Endothelial cell of umbilical vein (primary cell): ENCODE results near the gene CLTCL1. TPM values are rescaled to one million over a fixed set of nuclear protein-coding genes. Genes with fewer than 3 reads are reported as not detected.

Experiments
- BruUV-seq: library from RNA; stranded (reverse); fragments of 400-500 nt; replicated peaks from 2 replicates; lab custom pipeline; 2021; lab: Mats Ljungman, UMichigan
- CTCF ChIA-PET: fragments of 300-600, 350-600 bp; sonication (Branson Sonifier 250); formaldehyde crosslinking; loops from one replicate; lab custom pipeline; 2021; ENCODE audit warnings: antibody characterized with exemption, inconsistent platforms; lab: Charles Lee
- POLR2A ChIA-PET: fragments of 300-600, 350-600 bp; sonication (Branson Sonifier 250); formaldehyde crosslinking; loops from one replicate; lab custom pipeline; 2021; ENCODE audit warnings: antibody characterized with exemption, inconsistent platforms; lab: Charles Lee
- DNase-seq: peaks from one replicate; pipeline ENCODE4 v3.0.0-alpha.2; 2011; ENCODE audit warnings: low read depth, low spot score
- FAIRE-seq: peaks from 2 replicates; lab custom pipeline; 2011; peaks lifted over from hg19 to GRCh38; lab: Jason Lieb, UNC
- H2AFZ ChIP-seq: 2 replicates; pipeline ENCODE4 v1.6.0; 2012; ENCODE audit warnings: low read depth, low read length, control low read depth, inconsistent platforms
- H3K27ac ChIP-seq: 2 replicates; pipeline ENCODE4 v1.5.1; 2011; ENCODE audit warnings: low read depth, mild to moderate bottlenecking, control low read depth, low read length, moderate library complexity; ENCODE audit not compliant: insufficient read depth
- H3K27me3 ChIP-seq, 2 experiments: 2 replicates each; pipeline versions ENCODE4 v1.6.0 to v1.6.1; 2011; ENCODE audit warnings: low read length in 2 of 2, mixed read lengths in 1 of 2; ENCODE audit not compliant: control insufficient read depth in 2 of 2, insufficient read depth in 2 of 2
- H3K36me3 ChIP-seq, 2 experiments: 2 replicates in 1 of 2; 3 replicates in 1 of 2; pipeline ENCODE4 v1.5.1; 2011; ENCODE audit warnings: low read length in 2 of 2, mild to moderate bottlenecking in 1 of 2, moderate library complexity in 1 of 2; ENCODE audit not compliant: control insufficient read depth in 2 of 2, insufficient read depth in 2 of 2; ENCODE audit errors: extremely low read depth in 1 of 2
- H3K4me1 ChIP-seq: 3 replicates; pipeline ENCODE4 v1.5.1; 2011; ENCODE audit warnings: mild to moderate bottlenecking, low read length; ENCODE audit not compliant: control insufficient read depth, insufficient read depth; ENCODE audit errors: extremely low read depth
- H3K4me2 ChIP-seq: 2 replicates; pipeline ENCODE4 v1.6.1; 2011; ENCODE audit warnings: low read length, control low read depth, mixed read lengths; ENCODE audit not compliant: insufficient read depth
- H3K4me3 ChIP-seq, 3 experiments: fragments of 200-600 bp in 1 of 3; sonication (generic), shearing (Covaris generic) in 1 of 3; replicated peaks in 1 of 3; 2 replicates each; pipeline ENCODE4 v1.5.1; 2011 to 2016; ENCODE audit warnings: control low read depth in 3 of 3, low read length in 3 of 3, mild to moderate bottlenecking in 2 of 3, inconsistent platforms in 1 of 3, low read depth in 1 of 3, moderate library complexity in 1 of 3; ENCODE audit not compliant: insufficient read depth in 1 of 3
- H3K79me2 ChIP-seq: 2 replicates; pipeline ENCODE4 v1.6.0; 2012; ENCODE audit warnings: low read length, inconsistent platforms; ENCODE audit not compliant: control insufficient read depth, insufficient read depth
- H3K9ac ChIP-seq: replicated peaks from 2 replicates; pipeline ENCODE3; 2011; ENCODE audit warnings: low read length, control low read depth; ENCODE audit not compliant: insufficient read depth; ENCODE audit errors: extremely low read depth
- H3K9me1 ChIP-seq: replicated peaks from 3 replicates; pipeline ENCODE4 v1.6.0; 2011; ENCODE audit warnings: mild to moderate bottlenecking, low read length; ENCODE audit not compliant: control insufficient read depth, insufficient read depth; ENCODE audit errors: extremely low read depth
- H3K9me3 ChIP-seq: replicated peaks from 2 replicates; pipeline ENCODE4 v1.5.1; 2012; ENCODE audit warnings: low read length, inconsistent platforms; ENCODE audit not compliant: control insufficient read depth, insufficient read depth
- H4K20me1 ChIP-seq: replicated peaks from 2 replicates; pipeline ENCODE3; 2011; ENCODE audit warnings: mild to moderate bottlenecking, low read length; ENCODE audit not compliant: control insufficient read depth, insufficient read depth; ENCODE audit errors: extremely low read depth
- CTCF ChIP-seq, 2 donors: IDR thresholded peaks; 1 replicate in 1 of 2; 2 replicates in 1 of 2; pipeline ENCODE4 v1.5.1; 2011; ENCODE audit warnings: low read length in 2 of 2, mild to moderate bottlenecking in 2 of 2, moderate library complexity in 2 of 2, control low read depth in 1 of 2, inconsistent platforms in 1 of 2, low read depth in 1 of 2; ENCODE audit not compliant: insufficient read depth in 1 of 2; ENCODE audit errors: extremely low read depth in 1 of 2
- EZH2 ChIP-seq: IDR thresholded peaks from 2 replicates; pipeline ENCODE4 v1.6.1; 2012; ENCODE audit warnings: borderline replicate concordance, low read depth, mild to moderate bottlenecking, moderate library complexity, low read length, inconsistent platforms; ENCODE audit not compliant: severe bottlenecking
- FOS ChIP-seq: IDR thresholded peaks from 2 replicates; pipeline ENCODE4 v1.6.1; 2011; ENCODE audit warnings: mild to moderate bottlenecking, low read length, moderate library complexity, borderline replicate concordance; ENCODE audit not compliant: insufficient read depth
- GATA2 ChIP-seq: IDR thresholded peaks from 2 replicates; pipeline ENCODE4 v1.7.0; 2011; ENCODE audit warnings: low read depth, mild to moderate bottlenecking, moderate library complexity, mixed read lengths, low read length; ENCODE audit not compliant: insufficient read length, insufficient read depth
- JUN ChIP-seq: IDR thresholded peaks from 2 replicates; pipeline ENCODE4 v1.6.1; 2011; ENCODE audit warnings: borderline replicate concordance, low read depth; ENCODE audit not compliant: insufficient read length, insufficient read depth
- MAX ChIP-seq: IDR thresholded peaks from 2 replicates; pipeline ENCODE4 v1.6.1; 2011; ENCODE audit not compliant: insufficient read depth, insufficient read length
- MYC ChIP-seq: IDR thresholded peaks from one replicate; pipeline ENCODE4 v1.6.1; 2011; ENCODE audit warnings: mild to moderate bottlenecking, low read depth, low read length
- POLR2A ChIP-seq: IDR thresholded peaks from 2 replicates; pipeline ENCODE4 v1.6.1; 2012; ENCODE audit warnings: low read depth, mild to moderate bottlenecking, control low read depth, low read length
- POLR2AphosphoS5 ChIP-seq: IDR thresholded peaks from 2 replicates; pipeline ENCODE4 v1.6.1; 2012; ENCODE audit warnings: low read depth, mild to moderate bottlenecking, control low read depth, low read length, moderate library complexity; ENCODE audit not compliant: insufficient read depth
- dilution Hi-C: fragments of 300-500 bp; cut with MboI; formaldehyde crosslinking; loops from one replicate; pipeline ENCODE4 v1.15.0; 2019; ENCODE audit warnings: low sequenced_read_pairs; ENCODE audit not compliant: extremely low pct_ligation_motif_present
- intact Hi-C: fragments of 100-400 bp; cut with micrococcal nuclease; formaldehyde crosslinking; loops from one replicate; pipeline ENCODE4 v1.10.0; 2022
- polyA plus RNA-seq, 4 experiments: library from polyadenylated mRNA; depleted of rRNA in 3 of 4; stranded (reverse) in 3 of 4; unstranded in 1 of 4; fragments of >200 nt; gene quantifications; 2 replicates each; pipeline versions ENCODE4 v1.2.1 to v1.2.3, GENCODE V29; 2011 to 2012; ENCODE audit warnings: missing spikeins in 1 of 4
- total RNA-seq: library from RNA; stranded (reverse); gene quantifications from 2 replicates; pipeline ENCODE4 v1.2.3, GENCODE V29; 2021

CLTCL1 gene
- total and polyA plus RNA-seq, 2 donors (not counting 3 experiments of a cell fraction or from before 2014, with no cell fraction given): 5.0 to 6.2 TPM

- no peaks in the 10 kb centered on the region for H3K9me3 ChIP-seq
- H2AFZ ChIP-seq: no peak overlapping the region
- no peak overlapping the region for H3K27ac ChIP-seq
- dilution Hi-C loops (no loop called here), intact Hi-C loops (no loop called here)
- DNase-seq: no peak
- no peak overlapping the region for H3K9ac ChIP-seq
- H3K79me2 ChIP-seq: no peaks in the 10 kb centered on the region
- no peak for FAIRE-seq
- no peak overlapping the region for H3K4me3 ChIP-seq
- no peaks in the 10 kb centered on the region for H4K20me1 ChIP-seq
- no peaks in the 10 kb centered on the region for H3K4me1 ChIP-seq
- H3K9me1 ChIP-seq: no peaks in the 10 kb centered on the region
- H3K4me2 ChIP-seq: no peak overlapping the region
- TF ChIP-seq MYC (no peak), MAX (no peak), JUN (no peak), CTCF (IDR thresholded peaks at IDR 0.05; ENCODE audit: extremely low read depth in 1 of 2, insufficient read depth in 1 of 2, low read depth in 1 of 2, low read length in 2 of 2) (no peak), FOS (no peak), POLR2A (no peak), GATA2 (no peak), EZH2 (no peak), POLR2AphosphoS5 (no peak)
- CTCF ChIA-PET: interaction anchor here (1.6 kb wide), 1 partner anchor 9 kb away, joined by 7 read pairs; the partner anchor contains the start of gene ESS2
- H3K27me3 ChIP-seq: peaks cover 34 to 38% of the 10 kb centered on the region in 2 experiments
- POLR2A ChIA-PET: interaction anchor here (1.6 kb wide), 1 partner anchor 9 kb away, joined by 3 read pairs; the partner anchor contains the start of gene ESS2
- H3K36me3 ChIP-seq: no peaks in the 10 kb centered on the region
- no TSS peak for BruUV-seq
Observed at GRCh38 chr22:19152942-19153883, 138.3 kb downstream of the CLTCL1 start.
